GM10248 (cell line): ENCODE data around the gene GATA5.

ENCODE experiments used
- CTCF ChIA-PET: fragments of 300-600 bp; sonication (Branson Sonifier 250); formaldehyde crosslinking; extraction: SDS; loops from one replicate; lab custom pipeline; 2021; ENCODE audit warnings: antibody characterized with exemption; lab: Yijun Ruan, JAX
- POLR2A ChIA-PET: fragments of 350-650 bp; sonication (Branson Sonifier 250); formaldehyde crosslinking; extraction: SDS; loops from one replicate; lab custom pipeline; 2020; ENCODE audit warnings: antibody characterized with exemption; lab: Yijun Ruan, JAX
- DNase-seq: peaks from one replicate; pipeline ENCODE4 v3.0.0; 2012; ENCODE audit errors: extremely low spot score
- CTCF ChIP-seq: IDR thresholded peaks from 2 replicates; pipeline ENCODE4 v1.5.1; 2012; ENCODE audit warnings: mild to moderate bottlenecking, low read depth; ENCODE audit errors: extremely low read depth, missing control alignments, control extremely low read depth

GATA5 gene

DNA sequence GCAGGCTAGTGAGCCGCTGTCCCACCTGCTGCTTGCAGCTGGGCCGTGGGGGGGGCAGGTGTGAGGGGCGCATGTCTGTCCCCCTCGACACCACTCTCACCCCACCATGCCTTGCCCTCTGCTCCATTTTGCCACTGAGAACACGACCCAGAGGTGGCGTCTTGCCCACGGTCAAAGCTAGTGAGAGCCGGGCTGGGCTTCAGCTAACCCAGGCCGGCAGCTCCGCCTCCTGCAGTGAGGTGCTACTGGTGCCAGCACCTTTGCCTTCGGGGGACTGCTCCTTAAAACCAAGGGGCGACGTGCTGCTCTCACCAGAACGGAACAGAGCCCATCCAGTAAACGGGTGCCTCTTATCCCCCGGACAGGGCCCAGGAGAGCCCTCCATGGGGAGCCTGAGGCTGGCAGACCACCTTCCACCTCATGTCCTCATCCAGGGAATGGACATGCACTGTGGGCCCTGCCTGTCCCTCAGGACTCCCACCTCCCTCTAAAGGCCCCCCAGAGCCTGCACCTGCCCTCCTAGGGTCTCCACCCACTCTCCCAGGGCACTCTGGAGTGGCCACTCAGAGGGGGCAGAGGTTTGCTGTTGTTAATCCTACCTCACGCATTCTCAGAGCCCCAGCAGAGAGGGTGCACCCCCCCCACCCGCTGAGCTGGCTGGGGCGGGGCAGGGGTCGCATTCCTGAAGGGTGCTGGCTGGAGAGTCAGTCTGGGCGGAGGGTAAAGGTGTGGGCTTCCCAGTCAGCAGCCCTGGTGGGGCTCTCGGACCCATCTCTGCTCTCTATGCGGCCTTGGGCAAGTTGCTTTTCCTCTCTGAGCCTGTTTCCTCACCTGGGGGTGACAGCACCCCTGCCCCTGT, 51.3 kb downstream of the GATA5 start:
- CTCF ChIA-PET = interaction anchor here (2.6 kb wide), 1 partner anchor 15 kb away, joined by 9 read pairs; no protein-coding TSS in a partner anchor
- TF ChIP-seq CTCF = no peak
- POLR2A ChIA-PET = no interaction called here
- DNase-seq = no peak

GRCh38 chr20:62423326-62423706, 52.5 kb downstream of the GATA5 start:
- no peak for TF ChIP-seq CTCF
- CTCF ChIA-PET = interaction anchor here (2.6 kb wide), 1 partner anchor 14 kb away, joined by 9 read pairs; no protein-coding TSS in a partner anchor
- DNase-seq = no peak
- POLR2A ChIA-PET = no interaction called here

GRCh38 chr20:62422636-62423325, 53.0 kb downstream of the GATA5 start:
- ChIA-PET POLR2A (no interaction called here), CTCF (interaction anchor here (2.6 kb wide), 1 partner anchor 13 kb away, joined by 9 read pairs; no protein-coding TSS in a partner anchor)
- no peak for DNase-seq
- no peak for TF ChIP-seq CTCF

- ChIA-PET POLR2A (no interaction called here), CTCF (no interaction called here)
- no peak for TF ChIP-seq CTCF
- DNase-seq = no peak
These were observed 54.1 kb downstream of the GATA5 start for GRCh38 chr20:62421716-62421990.

DNA sequence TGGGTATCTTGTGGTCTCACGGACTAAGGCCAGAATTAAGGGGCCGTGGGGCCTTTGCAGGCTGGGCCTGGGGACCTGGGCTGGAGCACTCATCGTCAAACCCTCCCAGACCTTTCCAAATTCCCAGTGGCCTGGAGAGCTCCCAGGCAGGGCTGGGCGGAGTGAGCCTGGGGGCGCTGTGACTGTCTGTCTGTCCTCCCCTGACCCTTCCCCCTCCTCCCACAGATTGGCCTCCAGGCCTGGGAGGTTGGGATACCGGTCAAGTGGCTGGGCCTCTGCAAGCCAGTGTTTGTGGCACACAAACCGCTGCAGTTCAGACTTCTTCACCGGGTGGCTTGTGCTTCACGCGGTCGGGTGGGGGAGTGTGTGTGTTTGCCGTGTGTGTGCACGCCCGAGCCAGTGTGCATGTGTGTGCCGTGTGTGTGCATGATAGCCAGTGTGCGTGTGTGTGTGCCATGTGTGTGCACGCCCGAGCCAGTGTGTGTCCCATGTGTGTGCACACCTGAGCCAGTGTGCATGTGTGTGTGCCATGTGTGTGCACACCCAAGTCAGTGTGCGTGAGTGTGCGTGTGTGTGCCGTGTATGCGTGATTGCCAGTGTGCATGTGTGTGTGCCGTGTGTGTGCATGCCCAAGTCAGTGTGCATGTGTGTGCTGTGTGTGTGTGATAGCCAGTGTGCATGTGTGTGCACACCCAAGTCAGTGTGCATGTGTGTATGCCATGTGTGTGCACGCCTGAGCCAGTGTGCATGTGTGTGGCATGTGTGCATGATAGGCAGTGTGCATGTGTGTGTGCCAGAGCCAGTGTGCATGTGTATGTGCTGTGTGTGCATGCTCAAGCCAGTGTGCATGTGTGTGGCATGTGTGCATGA, 54.7 kb downstream of the GATA5 start:
- no peak for DNase-seq
- TF ChIP-seq CTCF = no peak
- CTCF ChIA-PET = no interaction called here
- POLR2A ChIA-PET = no interaction called here

GRCh38 chr20:62419759-62420158, 56.0 kb downstream of the GATA5 start:
- no peak for TF ChIP-seq CTCF
- POLR2A ChIA-PET = no interaction called here
- CTCF ChIA-PET = interaction anchor here (0.8 kb wide), 1 partner anchor 9 kb away, joined by 3 read pairs; no protein-coding TSS in a partner anchor
- DNase-seq = no peak
